HG03039 (cell line): Measurements from ENCODE around the gene CYP17A1.

Experiments
- ATAC-seq: cut with Tn5 transposase; IDR thresholded peaks from one replicate; pipeline ENCODE4 v1.9.1; 2021; ENCODE audit warnings: mild to moderate bottlenecking, moderate library complexity; ENCODE audit not compliant: unreplicated experiment

The CYP17A1 gene

DNA sequence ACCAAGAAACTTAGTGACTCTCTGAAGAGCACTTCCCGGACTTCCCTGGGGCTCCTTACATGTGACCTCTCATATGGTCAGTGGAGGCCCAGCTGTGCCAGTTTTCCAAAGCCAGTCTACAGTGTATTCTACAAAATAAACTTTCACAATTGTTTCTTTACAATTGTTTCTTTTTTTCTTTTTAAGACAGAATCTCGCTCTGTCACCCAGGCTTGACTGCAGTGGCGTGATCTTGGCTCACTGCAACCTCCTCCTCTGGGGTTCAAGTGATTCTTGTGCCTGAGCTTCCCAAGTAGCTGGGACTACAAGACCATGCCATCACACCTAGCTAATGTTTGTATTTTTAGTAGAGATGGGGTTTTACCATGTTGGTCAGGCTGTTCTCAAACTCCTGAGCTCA is 25.9 kb downstream of the CYP17A1 start:
- no peak for ATAC-seq

- ATAC-seq, result no peak
These were observed 28.8 kb downstream of the CYP17A1 start for GRCh38 chr10:102808380-102808779.

DNA sequence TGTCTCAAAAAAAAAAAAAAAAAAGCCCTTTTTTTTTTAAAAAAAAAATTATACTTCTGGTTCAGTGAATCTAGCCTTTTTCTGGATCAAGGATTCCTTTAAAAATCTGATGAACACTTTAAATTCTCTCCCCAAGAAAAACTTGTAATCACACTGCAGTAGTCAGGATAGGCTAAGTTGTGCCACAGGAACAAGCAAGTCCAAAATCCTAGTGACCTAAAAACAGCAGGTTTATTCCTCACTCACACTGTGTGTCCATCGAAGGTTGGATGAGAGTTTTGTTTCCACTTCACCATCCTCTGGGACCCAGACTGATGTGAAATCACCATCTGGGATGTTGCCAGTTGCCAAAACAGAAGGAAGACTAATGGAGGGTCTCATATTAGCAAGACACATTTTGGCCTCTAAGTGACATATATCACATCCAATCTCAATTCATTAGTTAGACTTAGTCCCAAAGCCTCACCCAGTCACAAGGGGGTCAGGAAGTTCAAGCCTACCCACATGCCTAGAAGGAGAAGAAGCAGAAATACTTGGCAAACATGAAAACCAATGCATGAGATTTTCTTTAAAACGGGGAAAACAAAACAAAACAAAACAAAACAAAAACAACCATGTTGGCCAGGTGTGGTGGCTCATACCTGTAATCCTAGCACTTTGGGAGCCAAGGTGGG is 32.7 kb downstream of the CYP17A1 start:
- no peak for ATAC-seq

- no peak for ATAC-seq
These were observed 34.2 kb downstream of the CYP17A1 start for GRCh38 chr10:102802920-102803534.

GRCh38 chr10:102801978-102802377 is 35.2 kb downstream of the CYP17A1 start:
- no peak for ATAC-seq

DNA sequence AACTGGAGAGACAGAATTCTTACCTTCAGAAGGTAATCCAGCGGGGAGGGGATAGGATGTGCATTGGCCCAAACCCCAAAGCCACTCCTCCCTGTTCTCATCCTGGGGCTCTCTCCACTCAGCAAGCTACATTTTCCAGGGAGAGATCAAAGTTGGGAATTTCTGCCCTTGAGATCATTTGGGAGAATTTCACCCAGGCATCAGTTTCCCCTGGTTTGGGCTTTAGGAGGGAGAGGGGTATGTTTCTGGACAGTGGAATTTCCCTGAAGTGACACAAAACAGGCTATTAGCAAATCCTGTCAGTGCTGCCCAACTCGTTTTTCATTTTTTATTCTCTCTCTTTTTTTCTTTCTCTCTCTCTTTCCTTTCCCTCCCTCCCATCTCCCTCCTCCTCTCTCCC is 35.7 kb downstream of the CYP17A1 start:
- no peak for ATAC-seq

GRCh38 chr10:102800611-102801335 is 36.4 kb downstream of the CYP17A1 start:
- no peak for ATAC-seq

DNA sequence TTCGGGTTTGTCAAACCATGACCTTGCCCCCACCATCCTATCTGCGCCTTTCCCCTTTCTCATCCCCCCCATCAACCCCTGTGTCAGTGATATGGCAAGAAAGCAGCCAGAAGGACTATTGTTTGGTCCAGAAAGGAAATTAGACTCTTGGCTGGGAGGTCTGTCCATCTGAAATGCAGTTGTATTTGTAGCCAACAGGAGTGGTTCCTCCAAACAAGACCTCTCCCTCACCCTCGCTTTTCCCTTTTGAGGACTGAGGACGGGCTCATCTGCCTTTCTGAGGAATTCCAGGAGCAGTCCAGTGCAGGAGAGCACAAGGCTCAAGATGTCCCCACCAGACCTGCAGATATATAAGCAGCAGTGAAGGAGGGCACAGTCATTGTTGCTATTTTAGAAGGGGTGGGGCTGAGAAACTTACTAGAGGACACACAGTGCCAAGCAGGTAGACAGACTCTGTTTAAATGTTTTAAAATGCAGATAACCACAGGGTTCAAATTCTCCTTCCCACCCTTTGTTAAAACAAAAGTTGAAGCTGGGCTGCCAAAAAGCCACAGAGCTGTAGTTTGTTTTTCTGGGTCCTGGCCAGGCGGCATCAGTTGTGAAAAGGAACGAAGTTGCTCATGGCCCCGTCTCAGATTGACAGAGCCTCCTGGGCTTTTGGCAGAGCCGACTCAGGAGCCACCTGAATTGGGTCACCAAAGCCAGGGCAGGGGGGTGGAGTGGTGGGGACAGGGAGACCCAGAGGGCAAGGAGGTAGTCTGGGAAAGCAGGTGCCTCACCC is 37.3 kb downstream of the CYP17A1 start:
- ATAC-seq, result no peak

GRCh38 chr10:102796407-102797176 is 40.6 kb downstream of the CYP17A1 start:
- ATAC-seq, result peak; percentile 95

- ATAC-seq, result peak; percentile 16
These were observed 41.5 kb downstream of the CYP17A1 start for GRCh38 chr10:102795453-102796406.

- no peak for ATAC-seq
These were observed 45.3 kb downstream of the CYP17A1 start for GRCh38 chr10:102791754-102792395.

DNA sequence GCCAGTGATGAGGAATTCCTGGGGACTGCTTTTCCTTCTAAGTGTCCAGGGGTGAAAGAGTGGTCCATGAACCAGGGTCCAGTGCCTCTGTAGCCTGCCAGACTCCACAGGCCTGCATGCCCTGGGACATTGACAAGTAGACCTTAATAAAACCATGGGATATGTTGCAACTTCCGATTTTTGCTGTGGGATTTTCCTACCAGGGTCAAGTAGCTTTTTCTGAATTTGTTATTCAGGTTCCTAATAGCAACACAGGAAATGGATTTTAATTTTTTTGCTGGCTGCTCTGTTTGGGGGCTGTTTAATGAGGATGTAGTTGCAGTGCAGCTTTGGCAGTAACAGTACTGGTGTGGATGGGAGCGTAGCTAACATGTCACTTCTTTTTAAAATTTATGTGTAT is 51.4 kb downstream of the CYP17A1 start:
- ATAC-seq, result no peak

DNA sequence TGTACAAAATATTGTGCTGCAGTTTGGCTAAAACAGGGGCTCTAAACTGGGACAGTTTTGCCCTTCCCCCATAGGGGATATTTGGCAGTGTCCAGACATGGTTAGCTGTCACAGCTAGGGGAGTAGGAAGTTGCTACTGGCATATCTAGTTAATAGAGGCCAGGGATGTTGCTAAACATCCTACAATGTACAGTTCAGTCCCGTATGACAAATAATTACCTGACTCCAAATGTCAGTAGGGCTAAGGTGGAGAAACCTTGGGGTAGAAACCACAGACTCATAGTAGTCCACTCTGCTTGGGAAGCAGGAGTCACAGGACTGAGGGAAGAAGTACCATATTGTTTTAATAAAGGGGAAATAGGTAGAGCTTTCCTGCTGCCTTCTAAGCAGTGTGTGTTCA is 53.6 kb downstream of the CYP17A1 start:
- no peak for ATAC-seq

GRCh38 chr10:102782673-102783551 is 54.3 kb downstream of the CYP17A1 start:
- no peak for ATAC-seq

DNA sequence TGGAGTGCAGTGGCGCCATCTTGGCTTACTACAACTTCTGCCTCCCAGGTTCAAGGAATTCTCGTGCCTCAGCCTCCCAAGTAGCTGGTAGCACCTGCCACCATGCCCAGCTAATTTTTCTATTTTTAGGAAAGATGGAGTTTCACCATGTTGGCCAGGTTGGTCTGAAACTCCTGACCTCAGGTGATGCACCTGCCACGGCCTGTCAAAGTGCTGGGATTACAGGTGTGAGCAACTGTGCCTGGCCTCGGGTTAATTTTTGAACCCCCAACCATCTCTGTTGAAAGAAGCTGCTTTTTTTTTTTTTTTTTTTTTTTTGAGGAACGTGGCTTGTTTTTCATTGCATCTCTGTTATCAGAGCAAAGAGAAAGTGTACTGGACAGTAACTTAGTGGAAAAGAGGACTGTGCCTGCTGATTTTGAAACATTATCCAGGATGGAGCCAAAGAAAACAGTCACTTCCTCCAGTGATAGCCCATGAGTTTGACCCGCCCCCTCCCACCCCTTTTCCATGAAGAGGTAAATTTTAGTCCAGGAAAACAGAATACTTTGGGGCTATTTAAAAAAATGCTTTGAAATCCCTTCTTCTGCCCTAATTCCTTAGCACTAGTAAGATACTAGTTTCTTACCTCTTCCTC is 55.2 kb downstream of the CYP17A1 start:
- no peak for ATAC-seq

DNA sequence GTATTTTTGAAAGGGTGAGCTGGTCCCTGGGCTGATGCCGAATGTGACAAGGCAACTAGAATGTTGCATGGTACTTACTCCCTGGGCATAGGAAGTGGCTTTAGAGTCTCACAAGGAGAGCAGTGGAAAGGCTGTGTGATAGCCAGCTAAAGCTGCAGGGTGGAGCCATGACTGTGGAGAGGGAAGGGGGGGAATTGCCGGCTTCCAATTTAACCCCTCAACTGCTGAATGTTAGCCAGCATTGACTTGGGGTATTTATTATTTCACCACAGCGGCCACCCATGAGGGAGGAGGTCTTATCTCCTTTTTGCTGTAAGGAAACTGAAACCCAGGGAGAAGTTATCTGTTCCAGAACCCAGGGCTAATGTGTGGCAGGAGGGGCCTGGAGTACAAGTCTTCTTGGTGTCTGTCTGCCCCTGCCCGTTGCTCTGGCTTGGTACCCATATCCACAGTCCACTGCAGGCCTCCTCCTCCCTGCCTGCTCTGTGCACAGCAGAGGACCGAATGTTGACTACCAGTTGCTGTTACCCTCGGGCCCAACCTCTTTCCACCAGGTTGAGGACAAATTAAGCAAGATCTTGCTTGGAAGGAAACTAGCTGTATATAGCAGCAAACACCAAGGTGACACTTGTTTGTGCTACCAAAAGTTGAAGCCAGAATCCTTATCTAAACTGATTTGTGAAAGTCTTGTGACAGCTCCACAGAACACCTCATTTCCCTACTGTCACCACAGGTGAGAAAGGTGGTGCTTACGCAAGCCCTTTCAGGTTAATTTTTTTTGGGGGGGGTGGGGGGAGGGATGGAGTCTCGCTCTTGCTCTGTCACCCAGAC is 55.9 kb downstream of the CYP17A1 start:
- no peak for ATAC-seq
